Gastroesophageal sphincter (tissue), 4 donors: ENCODE measurements around the gene POC5. TPM values are rescaled to one million over a fixed set of nuclear protein-coding genes. Genes with fewer than 3 reads are reported as not detected.

ENCODE experiments used
- ATAC-seq: fragments of 150-250 bp; one replicate; pipeline ENCODE4 v1.9.1; 2016; ENCODE audit warnings: mild to moderate bottlenecking, moderate library complexity
- H3K27ac ChIP-seq, 4 donors: fragments of 200-600 bp; sonication (generic) in 3 of 4; 1 replicate in 3 of 4; 2 replicates in 1 of 4; pipeline ENCODE4 v1.5.1; 2016 to 2019
- H3K27me3 ChIP-seq: fragments of 200-600 bp; sonication (generic); one replicate; pipeline ENCODE4 v1.5.1; 2019
- H3K36me3 ChIP-seq, 2 donors: fragments of 200-600 bp; sonication (generic); one replicate each; pipeline ENCODE4 v1.5.1; 2019; ENCODE audit warnings: control low read depth in 1 of 2
- H3K4me1 ChIP-seq, 3 donors: fragments of 200-600 bp; sonication (generic); 1 replicate in 2 of 3; 2 replicates in 1 of 3; pipeline ENCODE4 v1.5.1; 2016 to 2019; ENCODE audit warnings: control low read depth in 2 of 3
- H3K4me3 ChIP-seq, 2 donors: fragments of 200-600 bp; sonication (generic); one replicate each; pipeline ENCODE4 v1.5.1; 2019; ENCODE audit warnings: mild to moderate bottlenecking in 1 of 2, moderate library complexity in 1 of 2
- H3K9me3 ChIP-seq, 3 donors: fragments of 200-600 bp; sonication (generic); one replicate each; pipeline ENCODE4 v1.5.1; 2017 to 2019; ENCODE audit warnings: control low read depth in 2 of 3
- EP300 ChIP-seq: sonication (generic); formaldehyde crosslinking; IDR thresholded peaks from one replicate; pipeline ENCODE4 v1.6.1; 2017; ENCODE audit warnings: antibody characterized with exemption, mild to moderate bottlenecking
- POLR2A ChIP-seq, 2 donors: fragments of 450-650 bp; IDR thresholded peaks; one replicate each; pipeline ENCODE4 v1.6.1; 2017; ENCODE audit warnings: antibody characterized with exemption in 2 of 2, mild to moderate bottlenecking in 2 of 2, moderate library complexity in 1 of 2
- POLR2AphosphoS5 ChIP-seq: sonication (generic); formaldehyde crosslinking; IDR thresholded peaks from one replicate; pipeline ENCODE4 v1.6.1; 2017; ENCODE audit warnings: antibody characterized with exemption
- WGBS, 2 donors: methylation state at CpG; one replicate each; pipeline ENCODE4 v1.1.5; 2018; ENCODE audit warnings: low coverage in 1 of 2; 5-methylcytosine and 5-hydroxymethylcytosine counted together
- total RNA-seq, 4 donors: library from RNA; depleted of rRNA; stranded (reverse); fragments of >200 nt; gene quantifications; one replicate each; pipeline ENCODE4 v1.1.0, GENCODE V29; 2016
- TF ChIP-seq, protein P1 (sequence below), 4 experiments: fragments of 200-600 bp in 2 of 4; fragments of 450-650 bp in 2 of 4; sonication (generic) in 1 of 4; IDR thresholded peaks; one replicate each; pipeline ENCODE4 v1.5.1; 2017 to 2019; ENCODE audit warnings: antibody characterized with exemption in 4 of 4, mild to moderate bottlenecking in 2 of 4, moderate library complexity in 2 of 4

POC5 gene
- total RNA-seq, 4 donors from 2014 or later: 6.1 to 41.6 (median 11.3) TPM

DNA sequence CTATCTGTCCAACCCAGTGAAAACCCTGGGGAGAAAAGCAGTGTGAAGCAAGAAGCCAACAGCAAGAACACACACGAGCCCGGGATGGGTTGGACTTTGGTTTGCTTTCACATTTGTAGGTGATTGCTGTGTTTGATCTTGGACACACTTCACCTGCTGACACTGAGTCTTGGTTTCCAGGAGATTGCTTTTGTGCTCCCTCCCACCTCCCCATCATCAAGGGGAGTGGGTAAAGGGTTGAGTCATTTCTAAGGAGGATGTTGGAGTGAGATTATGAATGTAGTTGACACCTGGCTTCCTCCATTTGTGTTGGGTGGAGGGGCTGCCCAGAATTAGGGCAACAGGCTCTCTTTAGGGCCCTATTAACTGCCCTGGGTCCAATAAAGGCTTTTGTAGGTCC, 68.5 kb downstream of the POC5 start:
- TF ChIP-seq EP300: no peak
- TF ChIP-seq POLR2A (IDR thresholded peaks at IDR 0.05): no peak
- TF ChIP-seq, protein P1, sequence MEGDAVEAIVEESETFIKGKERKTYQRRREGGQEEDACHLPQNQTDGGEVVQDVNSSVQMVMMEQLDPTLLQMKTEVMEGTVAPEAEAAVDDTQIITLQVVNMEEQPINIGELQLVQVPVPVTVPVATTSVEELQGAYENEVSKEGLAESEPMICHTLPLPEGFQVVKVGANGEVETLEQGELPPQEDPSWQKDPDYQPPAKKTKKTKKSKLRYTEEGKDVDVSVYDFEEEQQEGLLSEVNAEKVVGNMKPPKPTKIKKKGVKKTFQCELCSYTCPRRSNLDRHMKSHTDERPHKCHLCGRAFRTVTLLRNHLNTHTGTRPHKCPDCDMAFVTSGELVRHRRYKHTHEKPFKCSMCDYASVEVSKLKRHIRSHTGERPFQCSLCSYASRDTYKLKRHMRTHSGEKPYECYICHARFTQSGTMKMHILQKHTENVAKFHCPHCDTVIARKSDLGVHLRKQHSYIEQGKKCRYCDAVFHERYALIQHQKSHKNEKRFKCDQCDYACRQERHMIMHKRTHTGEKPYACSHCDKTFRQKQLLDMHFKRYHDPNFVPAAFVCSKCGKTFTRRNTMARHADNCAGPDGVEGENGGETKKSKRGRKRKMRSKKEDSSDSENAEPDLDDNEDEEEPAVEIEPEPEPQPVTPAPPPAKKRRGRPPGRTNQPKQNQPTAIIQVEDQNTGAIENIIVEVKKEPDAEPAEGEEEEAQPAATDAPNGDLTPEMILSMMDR (IDR thresholded peaks at IDR 0.05): no peak
- TF ChIP-seq POLR2AphosphoS5: no peak
- Histone ChIP-seq H3K27me3 (no peaks in the 10 kb centered on the region), H3K9me3 (no peaks in the 10 kb centered on the region), H3K4me1 (no peaks in the 10 kb centered on the region), H3K36me3 (no peaks in the 10 kb centered on the region), H3K4me3 (no peak overlapping the region), H3K27ac (no peak overlapping the region)
- no peak for ATAC-seq
- WGBS, 2 donors: 90% methylated on average over 2 of the region's 2 CpGs; no CpG with 5 or more reads in 1 of the 2 donors

DNA sequence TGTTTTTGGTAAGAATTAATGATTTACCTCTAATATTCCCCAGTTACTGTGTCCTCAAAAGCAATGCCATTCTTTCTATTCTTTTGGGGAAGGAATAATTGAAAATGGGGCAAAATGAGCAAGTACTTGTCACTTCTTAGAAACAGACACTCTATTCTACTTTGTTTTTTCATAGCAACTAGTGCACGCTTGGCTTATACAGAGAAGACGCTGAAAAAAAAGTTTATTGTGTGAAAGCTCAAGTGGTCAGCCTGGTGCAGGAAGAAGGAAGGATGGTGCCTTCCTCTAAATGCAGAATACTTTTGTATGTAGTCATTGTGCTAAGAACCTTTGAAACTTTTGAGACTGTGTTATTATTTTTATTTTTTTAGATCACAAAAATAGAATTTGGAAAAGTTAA, 76.4 kb downstream of the POC5 start:
- no peaks in the 10 kb centered on the region for H3K36me3 ChIP-seq
- H3K27me3 ChIP-seq: no peaks in the 10 kb centered on the region
- 44 to 49% methylated on average over 2 of the region's 2 CpGs for WGBS, 2 donors
- H3K27ac ChIP-seq: no peak overlapping the region
- no peak for TF ChIP-seq POLR2A (IDR thresholded peaks at IDR 0.05)
- H3K9me3 ChIP-seq: peaks cover 0 to 5% (median 0%) of the 10 kb centered on the region in 3 donors
- H3K4me1 ChIP-seq: no peaks in the 10 kb centered on the region
- no peak for ATAC-seq
- no peak overlapping the region for H3K4me3 ChIP-seq

DNA sequence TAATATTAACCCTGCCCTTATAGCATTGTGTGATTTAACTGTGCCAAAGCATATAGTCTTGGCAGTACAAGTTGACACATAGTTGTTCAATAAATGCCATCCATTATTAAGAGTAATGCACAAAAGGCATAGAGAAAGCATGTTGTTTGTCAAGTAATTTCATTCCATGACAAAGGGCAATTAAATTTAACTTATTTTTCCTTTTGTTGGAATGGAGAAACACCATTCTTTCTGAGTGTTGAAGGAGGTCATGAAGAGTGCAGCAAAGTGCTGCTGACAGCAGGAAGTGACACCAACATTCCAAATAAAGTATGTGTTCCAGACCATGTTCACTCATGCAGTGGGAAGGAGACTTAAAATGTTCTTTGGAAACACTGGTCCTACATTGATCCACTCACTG, 76.8 kb downstream of the POC5 start:
- Histone ChIP-seq H3K36me3 (no peaks in the 10 kb centered on the region), H3K27me3 (no peaks in the 10 kb centered on the region), H3K9me3 (peaks cover 0 to 5% (median 0%) of the 10 kb centered on the region in 3 donors), H3K27ac (no peak overlapping the region), H3K4me3 (no peak overlapping the region), H3K4me1 (no peaks in the 10 kb centered on the region)
- no peak for ATAC-seq
- TF ChIP-seq POLR2A (IDR thresholded peaks at IDR 0.05) (no peak), EP300 (no peak), POLR2AphosphoS5 (no peak)
- TF ChIP-seq, protein P1 (IDR thresholded peaks at IDR 0.05): no peak

DNA sequence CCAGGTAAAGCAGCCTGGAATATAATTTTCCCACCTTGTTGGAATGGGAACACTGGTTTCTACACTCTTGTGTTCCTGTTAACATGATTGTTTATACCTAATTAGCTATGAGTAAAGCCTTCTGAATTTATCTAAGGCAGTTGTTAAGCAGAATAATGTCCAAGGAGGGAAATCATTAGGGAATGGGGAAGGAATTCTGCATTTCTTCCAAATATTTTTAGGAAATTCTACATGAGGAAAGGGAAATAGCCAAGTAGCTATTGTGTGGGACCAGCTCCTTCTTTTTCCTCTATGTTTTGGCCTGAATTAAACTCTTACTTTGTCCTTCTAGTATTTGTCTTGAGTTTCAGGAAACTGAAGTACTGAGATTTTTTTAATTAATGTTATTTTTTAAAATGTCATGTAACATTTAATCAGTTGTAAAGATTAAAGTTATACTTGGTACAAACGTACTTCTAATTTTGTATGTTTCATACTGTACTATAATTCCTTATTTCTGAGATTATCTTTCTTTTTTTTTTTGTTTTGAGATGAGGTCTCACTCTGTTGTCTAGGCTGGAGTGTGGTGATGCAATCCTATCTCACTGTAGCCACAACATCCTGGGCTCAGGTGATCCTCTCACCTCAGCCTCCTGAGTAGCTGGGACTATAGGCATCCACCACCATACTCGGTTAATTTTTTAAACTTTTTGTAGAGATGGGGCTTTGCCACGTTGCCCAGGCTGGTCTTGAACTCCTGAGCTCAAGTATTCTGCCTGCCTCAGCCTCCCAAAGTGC, 77.5 kb downstream of the POC5 start:
- 45 to 55% methylated on average over 2 to 3 of the region's 3 CpGs for WGBS, 2 donors
- TF ChIP-seq, protein P1 (IDR thresholded peaks at IDR 0.05): no peak
- TF ChIP-seq POLR2AphosphoS5: no peak
- TF ChIP-seq POLR2A (IDR thresholded peaks at IDR 0.05): no peak
- TF ChIP-seq EP300: no peak

DNA sequence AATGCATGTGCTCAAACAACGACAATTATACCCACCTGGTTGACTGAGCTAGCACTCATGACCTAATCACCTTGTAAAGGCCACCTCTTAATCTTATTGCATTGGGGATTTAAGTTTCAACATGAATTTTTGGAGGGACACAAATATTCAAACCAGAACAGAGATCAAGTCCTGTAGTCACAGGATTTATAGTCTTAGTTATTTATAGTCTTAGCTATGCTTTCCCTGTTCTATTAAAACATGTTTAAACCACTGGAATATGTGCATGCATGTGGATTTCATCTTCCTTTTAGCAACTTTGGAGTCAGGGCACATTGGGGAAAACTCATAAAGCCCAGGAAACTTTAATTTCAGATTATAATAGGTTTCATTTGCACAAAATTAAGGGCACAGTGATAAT, 79.3 kb downstream of the POC5 start:
- no peak for ATAC-seq
- Histone ChIP-seq H3K4me3 (no peak overlapping the region), H3K4me1 (no peaks in the 10 kb centered on the region), H3K9me3 (peaks cover 0 to 5% (median 0%) of the 10 kb centered on the region in 3 donors), H3K27me3 (no peaks in the 10 kb centered on the region), H3K36me3 (no peaks in the 10 kb centered on the region), H3K27ac (no peak overlapping the region)
- 40 to 100% methylated on average over 1 of the region's 1 CpG for WGBS, 2 donors
- no peak for TF ChIP-seq POLR2A (IDR thresholded peaks at IDR 0.05)
- no peak for TF ChIP-seq POLR2AphosphoS5
- TF ChIP-seq, protein P1 (IDR thresholded peaks at IDR 0.05): no peak
- TF ChIP-seq EP300: no peak

More for the DNA sequence above, 77.5 kb downstream of the POC5 start:
- H3K27me3 ChIP-seq: no peaks in the 10 kb centered on the region
- ATAC-seq: no peak
- H3K27ac ChIP-seq: no peak overlapping the region
- peaks cover 0 to 5% (median 0%) of the 10 kb centered on the region in 3 donors for H3K9me3 ChIP-seq
- H3K36me3 ChIP-seq: no peaks in the 10 kb centered on the region
- no peaks in the 10 kb centered on the region for H3K4me1 ChIP-seq
- H3K4me3 ChIP-seq: no peak overlapping the region
